Astrocyte (in vitro differentiated cells and primary cell): ENCODE results near the gene CSMD2. TPM values are rescaled to one million over a fixed set of nuclear protein-coding genes. Genes with fewer than 3 reads are reported as not detected.

ENCODE experiments used
- DNase-seq: peaks from one replicate; pipeline ENCODE4 v3.0.0-alpha.2; 2010; ENCODE audit warnings: low read depth
- FAIRE-seq: peaks from 2 replicates; lab custom pipeline; 2011; peaks lifted over from hg19 to GRCh38; lab: Jason Lieb, UNC
- H2AFZ ChIP-seq: 2 replicates; pipeline ENCODE4 v1.6.0; 2012; ENCODE audit warnings: low read depth, low read length, inconsistent platforms
- H3K27ac ChIP-seq: 2 replicates; pipeline ENCODE4 v1.5.1; 2011; ENCODE audit warnings: low read depth, low read length, inconsistent platforms
- H3K27me3 ChIP-seq: 2 replicates; pipeline ENCODE4 v1.6.0; 2011; ENCODE audit warnings: low read length, inconsistent platforms; ENCODE audit not compliant: insufficient read depth
- H3K36me3 ChIP-seq: 2 replicates; pipeline ENCODE4 v1.5.1; 2011; ENCODE audit warnings: low read length, inconsistent platforms; ENCODE audit not compliant: insufficient read depth
- H3K4me1 ChIP-seq: 2 replicates; pipeline ENCODE4 v1.5.1; 2011; ENCODE audit warnings: low read length, inconsistent platforms; ENCODE audit not compliant: insufficient read depth
- H3K4me2 ChIP-seq: 2 replicates; pipeline ENCODE4 v1.6.0; 2012; ENCODE audit warnings: low read length, inconsistent platforms
- H3K4me3 ChIP-seq: 2 replicates; pipeline ENCODE4 v1.5.1; 2011; ENCODE audit warnings: low read depth, mild to moderate bottlenecking, low read length, inconsistent platforms; ENCODE audit not compliant: insufficient read depth
- H3K79me2 ChIP-seq: 2 replicates; pipeline ENCODE4 v1.6.0; 2012; ENCODE audit warnings: mild to moderate bottlenecking, low read length, inconsistent platforms; ENCODE audit not compliant: insufficient read depth
- H3K9ac ChIP-seq: 2 replicates; pipeline ENCODE4 v1.6.0; 2012; ENCODE audit warnings: mild to moderate bottlenecking, low read length, inconsistent platforms
- H3K9me3 ChIP-seq: 2 replicates; pipeline ENCODE4 v1.5.1; 2012; ENCODE audit warnings: low read depth, mild to moderate bottlenecking, low read length, inconsistent platforms; ENCODE audit not compliant: insufficient read depth
- H4K20me1 ChIP-seq: 2 replicates; pipeline ENCODE4 v1.6.0; 2012; ENCODE audit warnings: low read length, inconsistent platforms; ENCODE audit not compliant: insufficient read depth
- H3K27ac Mint-ChIP-seq: one replicate; pipeline ENCODE4 v1.8.0; 2021; ENCODE audit warnings: mild to moderate bottlenecking, mixed read lengths; ENCODE audit not compliant: unreplicated experiment
- H3K27me3 Mint-ChIP-seq: one replicate; pipeline ENCODE4 v1.8.0; 2021; ENCODE audit warnings: low read depth, mixed read lengths; ENCODE audit not compliant: unreplicated experiment
- H3K36me3 Mint-ChIP-seq: one replicate; pipeline ENCODE4 v1.8.0; 2021; ENCODE audit warnings: low read depth, mixed read lengths; ENCODE audit not compliant: unreplicated experiment
- H3K4me1 Mint-ChIP-seq: one replicate; pipeline ENCODE4 v1.8.0; 2021; ENCODE audit warnings: low read depth, mixed read lengths; ENCODE audit not compliant: unreplicated experiment
- H3K4me3 Mint-ChIP-seq: one replicate; pipeline ENCODE4 v1.8.0; 2021; ENCODE audit warnings: mild to moderate bottlenecking, moderate library complexity, mixed read lengths; ENCODE audit not compliant: unreplicated experiment
- H3K9me3 Mint-ChIP-seq: one replicate; pipeline ENCODE4 v1.8.0; 2021; ENCODE audit warnings: mild to moderate bottlenecking, mixed read lengths; ENCODE audit not compliant: unreplicated experiment
- EZH2 ChIP-seq: IDR thresholded peaks from 2 replicates; pipeline ENCODE4 v1.6.1; 2012; ENCODE audit warnings: mild to moderate bottlenecking, low read length, inconsistent platforms; ENCODE audit not compliant: insufficient read depth
- total RNA-seq: library from RNA; stranded (reverse); gene quantifications from 2 replicates; pipeline ENCODE4 v1.2.1, GENCODE V29; 2021
- TF ChIP-seq, protein P1 (sequence below): IDR thresholded peaks from 2 replicates; pipeline ENCODE4 v1.5.1; 2011; ENCODE audit warnings: low read depth, mild to moderate bottlenecking, inconsistent platforms, low read length, moderate library complexity; ENCODE audit not compliant: insufficient read depth

The CSMD2 gene
- total RNA-seq, 1 donor from 2014 or later, result 11.1 TPM

DNA sequence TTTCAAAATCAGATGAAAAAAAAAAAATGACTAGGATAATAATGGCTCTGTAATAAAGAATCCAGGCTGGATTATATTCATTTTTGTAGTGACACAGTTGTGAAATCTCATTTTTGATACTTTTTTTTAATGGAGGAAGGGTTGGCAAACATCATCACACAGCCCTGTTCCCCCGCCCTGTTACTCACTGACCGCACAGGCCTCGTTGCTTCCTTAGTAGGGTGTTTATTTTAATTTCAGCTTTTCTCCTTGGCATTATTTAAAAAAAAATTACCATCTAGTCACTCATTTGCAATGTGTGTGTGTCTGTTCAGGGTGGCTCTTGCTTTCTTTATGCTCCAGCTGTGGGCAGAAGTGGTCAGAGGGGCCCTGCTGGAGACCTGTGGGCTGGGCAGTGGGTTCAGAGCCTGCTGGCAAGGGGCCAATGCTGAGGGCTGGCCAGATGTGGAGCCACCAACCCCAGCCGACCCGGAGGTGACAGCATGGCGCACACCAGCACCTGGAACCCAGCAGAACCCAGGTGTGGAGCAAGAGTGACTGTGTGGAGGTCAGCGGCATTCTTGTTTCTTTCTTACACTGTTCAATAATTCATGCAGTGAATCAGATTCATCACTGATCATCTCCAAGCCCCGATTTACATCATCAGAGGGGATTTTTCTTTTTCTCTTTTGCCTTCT is 648.0 kb downstream of the CSMD2 start:
- FAIRE-seq (no peak), DNase-seq (no peak)
- Histone ChIP-seq H3K79me2 (no peaks in the 10 kb centered on the region), H3K27ac (no peak overlapping the region), H3K9ac (no peak overlapping the region), H2AFZ (no peak overlapping the region), H3K27me3 (no peaks in the 10 kb centered on the region), H3K4me1 (no peaks in the 10 kb centered on the region), H3K4me3 (no peak overlapping the region), H3K36me3 (peaks cover 3% of the 10 kb centered on the region), H4K20me1 (no peaks in the 10 kb centered on the region), H3K9me3 (no peaks in the 10 kb centered on the region), H3K4me2 (no peak overlapping the region)
- Mint-ChIP-seq H3K27me3 (peaks cover 5% of the 10 kb centered on the region), H3K4me1 (no peaks in the 10 kb centered on the region), H3K4me3 (no peak overlapping the region), H3K36me3 (peaks cover 8% of the 10 kb centered on the region), H3K27ac (no peak overlapping the region), H3K9me3 (peaks cover 2% of the 10 kb centered on the region)
- no peak for TF ChIP-seq EZH2
- TF ChIP-seq, protein P1, sequence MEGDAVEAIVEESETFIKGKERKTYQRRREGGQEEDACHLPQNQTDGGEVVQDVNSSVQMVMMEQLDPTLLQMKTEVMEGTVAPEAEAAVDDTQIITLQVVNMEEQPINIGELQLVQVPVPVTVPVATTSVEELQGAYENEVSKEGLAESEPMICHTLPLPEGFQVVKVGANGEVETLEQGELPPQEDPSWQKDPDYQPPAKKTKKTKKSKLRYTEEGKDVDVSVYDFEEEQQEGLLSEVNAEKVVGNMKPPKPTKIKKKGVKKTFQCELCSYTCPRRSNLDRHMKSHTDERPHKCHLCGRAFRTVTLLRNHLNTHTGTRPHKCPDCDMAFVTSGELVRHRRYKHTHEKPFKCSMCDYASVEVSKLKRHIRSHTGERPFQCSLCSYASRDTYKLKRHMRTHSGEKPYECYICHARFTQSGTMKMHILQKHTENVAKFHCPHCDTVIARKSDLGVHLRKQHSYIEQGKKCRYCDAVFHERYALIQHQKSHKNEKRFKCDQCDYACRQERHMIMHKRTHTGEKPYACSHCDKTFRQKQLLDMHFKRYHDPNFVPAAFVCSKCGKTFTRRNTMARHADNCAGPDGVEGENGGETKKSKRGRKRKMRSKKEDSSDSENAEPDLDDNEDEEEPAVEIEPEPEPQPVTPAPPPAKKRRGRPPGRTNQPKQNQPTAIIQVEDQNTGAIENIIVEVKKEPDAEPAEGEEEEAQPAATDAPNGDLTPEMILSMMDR, result no peak

DNA sequence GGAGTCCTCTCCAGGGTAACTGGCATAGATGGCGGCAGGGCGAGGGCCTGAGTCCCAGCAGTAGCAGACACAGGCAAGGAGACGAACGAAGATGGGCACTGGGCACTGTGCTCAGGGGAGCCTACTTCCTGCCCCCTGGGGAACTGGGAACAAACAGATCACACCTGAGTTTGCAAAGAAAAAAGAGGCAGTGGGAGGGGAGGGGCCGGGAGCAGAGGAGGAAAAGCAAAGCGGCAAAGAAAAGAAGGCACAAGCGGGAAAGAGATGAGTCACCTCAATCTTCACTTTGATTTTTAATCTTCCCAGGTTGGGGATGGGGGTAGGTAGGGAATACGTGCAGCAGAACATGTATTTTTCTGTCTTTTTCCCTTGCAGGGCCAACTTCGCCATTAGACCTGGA is 648.6 kb downstream of the CSMD2 start:
- Mint-ChIP-seq H3K27me3 (peaks cover 5% of the 10 kb centered on the region), H3K4me1 (no peaks in the 10 kb centered on the region), H3K4me3 (no peak overlapping the region), H3K9me3 (peaks cover 2% of the 10 kb centered on the region), H3K36me3 (peaks cover 8% of the 10 kb centered on the region), H3K27ac (no peak overlapping the region)
- no peaks in the 10 kb centered on the region for H3K79me2 ChIP-seq
- FAIRE-seq (no peak), DNase-seq (no peak)
- no peak overlapping the region for H3K27ac ChIP-seq
- no peaks in the 10 kb centered on the region for H4K20me1 ChIP-seq
- no peak overlapping the region for H3K4me2 ChIP-seq
- no peaks in the 10 kb centered on the region for H3K4me1 ChIP-seq
- H3K27me3 ChIP-seq, result no peaks in the 10 kb centered on the region
- no peak overlapping the region for H2AFZ ChIP-seq
- H3K9me3 ChIP-seq, result no peaks in the 10 kb centered on the region
- H3K4me3 ChIP-seq, result no peak overlapping the region
- H3K9ac ChIP-seq, result no peak overlapping the region
- TF ChIP-seq EZH2, result no peak
- H3K36me3 ChIP-seq, result peaks cover 3% of the 10 kb centered on the region

DNA sequence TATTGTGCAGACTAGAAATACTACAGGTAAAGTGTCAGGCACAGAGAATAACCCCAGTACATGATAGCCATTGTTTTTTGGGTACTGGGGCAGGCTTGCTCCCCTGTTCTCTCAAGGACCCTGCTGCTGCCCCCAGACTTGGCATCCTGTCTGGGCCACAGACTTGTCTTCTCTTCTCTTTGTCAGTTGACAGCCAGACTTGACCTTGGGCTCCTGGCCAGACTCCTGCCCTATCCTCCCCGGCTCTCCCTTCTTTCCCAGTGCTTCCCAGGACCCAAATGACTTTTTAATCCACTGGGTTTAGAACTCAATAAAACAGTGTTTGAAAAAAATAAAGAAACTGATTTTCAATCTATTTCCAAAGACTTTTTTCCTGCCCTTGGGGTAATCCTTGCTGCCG is 649.4 kb downstream of the CSMD2 start:
- Histone ChIP-seq H2AFZ (no peak overlapping the region), H3K27ac (no peak overlapping the region), H4K20me1 (no peaks in the 10 kb centered on the region), H3K9ac (no peak overlapping the region), H3K4me1 (no peaks in the 10 kb centered on the region), H3K79me2 (no peaks in the 10 kb centered on the region), H3K36me3 (peaks cover 3% of the 10 kb centered on the region), H3K4me3 (no peak overlapping the region), H3K9me3 (no peaks in the 10 kb centered on the region), H3K4me2 (no peak overlapping the region), H3K27me3 (no peaks in the 10 kb centered on the region)
- no peaks in the 10 kb centered on the region for H3K4me1 Mint-ChIP-seq
- DNase-seq (no peak), FAIRE-seq (no peak)
- no peak overlapping the region for H3K4me3 Mint-ChIP-seq
- H3K27ac Mint-ChIP-seq, result no peak overlapping the region
- TF ChIP-seq, protein P1, result no peak
- no peak for TF ChIP-seq EZH2
- peaks cover 2% of the 10 kb centered on the region for H3K9me3 Mint-ChIP-seq
- peaks cover 5% of the 10 kb centered on the region for H3K27me3 Mint-ChIP-seq
- peaks cover 8% of the 10 kb centered on the region for H3K36me3 Mint-ChIP-seq
